CD4-positive, alpha-beta T cell treated with Interleukin-6 at 100 ng/mL for 8 hours (primary cell): Measurements from ENCODE around the gene LMO3.
"Not testable (repeated sequence)": the region's sequence is repeated elsewhere in the genome, so short reads cannot be mapped to it uniquely, and the experiment has no call there.

Experiments
- DNase-seq: peaks from one replicate; pipeline ENCODE4 v3.0.0-alpha.2; 2020; ENCODE audit warnings: mixed read lengths, low spot score

Gene LMO3

DNA sequence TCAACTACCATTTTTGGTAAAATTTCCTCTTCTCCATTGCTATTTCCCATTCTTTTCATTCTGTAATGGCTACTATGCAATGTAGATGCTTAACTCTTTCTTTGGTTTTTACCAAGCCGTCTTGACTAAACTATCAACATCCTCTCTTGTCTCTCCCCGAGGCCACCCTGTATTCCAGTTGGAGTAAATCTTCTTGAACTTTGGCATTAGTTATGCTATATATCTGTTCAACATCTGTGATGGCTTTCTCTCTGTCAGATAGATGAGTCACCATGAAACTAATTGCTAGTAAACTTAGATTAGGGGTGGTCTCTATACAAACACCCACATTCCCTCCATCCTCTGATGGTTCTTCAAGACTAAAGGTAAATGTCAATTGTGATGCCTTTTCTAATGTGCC lies 63.4 kb downstream of the LMO3 start:
- DNase-seq: no peak

DNA sequence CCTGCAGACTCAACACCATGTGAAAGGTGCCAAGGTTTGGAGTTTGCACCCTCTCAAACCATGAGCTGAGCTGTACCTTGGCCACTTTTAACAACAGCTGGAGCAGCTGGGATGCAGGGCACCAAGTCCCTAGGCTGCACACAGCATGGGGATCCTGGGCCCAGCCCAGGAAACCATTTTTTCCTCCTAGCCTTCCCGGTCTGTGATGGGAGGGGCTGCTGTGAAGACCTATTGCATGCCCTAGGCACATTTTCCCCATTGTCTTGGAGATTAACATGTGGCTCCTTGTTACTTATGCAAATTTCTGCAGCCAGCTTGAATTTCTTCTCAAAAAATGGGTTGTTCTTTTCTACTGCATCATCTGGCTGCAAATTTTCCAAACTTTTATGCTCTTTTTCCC lies 68.3 kb downstream of the LMO3 start:
- not testable (repeated sequence) for DNase-seq

DNA sequence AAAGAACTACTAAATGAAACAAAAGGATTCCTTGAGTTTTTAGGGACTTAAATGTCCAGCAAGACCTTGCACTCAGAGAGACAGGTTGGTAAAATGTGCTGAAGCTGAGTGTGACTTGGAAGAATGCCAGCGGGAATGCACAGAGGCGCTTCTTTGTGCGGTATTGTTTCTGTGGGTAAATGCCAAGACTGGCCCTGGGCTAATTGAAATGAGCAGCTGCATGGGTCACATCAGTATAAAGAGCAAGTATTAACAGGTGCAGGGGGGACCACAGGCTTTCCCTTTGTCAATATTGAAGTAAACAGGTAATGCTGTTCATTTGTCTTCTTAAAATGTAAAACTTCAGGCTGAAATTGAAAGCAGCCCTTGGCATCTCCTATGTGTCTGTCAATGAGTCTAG lies 74.3 kb downstream of the LMO3 start:
- DNase-seq: no peak

DNA sequence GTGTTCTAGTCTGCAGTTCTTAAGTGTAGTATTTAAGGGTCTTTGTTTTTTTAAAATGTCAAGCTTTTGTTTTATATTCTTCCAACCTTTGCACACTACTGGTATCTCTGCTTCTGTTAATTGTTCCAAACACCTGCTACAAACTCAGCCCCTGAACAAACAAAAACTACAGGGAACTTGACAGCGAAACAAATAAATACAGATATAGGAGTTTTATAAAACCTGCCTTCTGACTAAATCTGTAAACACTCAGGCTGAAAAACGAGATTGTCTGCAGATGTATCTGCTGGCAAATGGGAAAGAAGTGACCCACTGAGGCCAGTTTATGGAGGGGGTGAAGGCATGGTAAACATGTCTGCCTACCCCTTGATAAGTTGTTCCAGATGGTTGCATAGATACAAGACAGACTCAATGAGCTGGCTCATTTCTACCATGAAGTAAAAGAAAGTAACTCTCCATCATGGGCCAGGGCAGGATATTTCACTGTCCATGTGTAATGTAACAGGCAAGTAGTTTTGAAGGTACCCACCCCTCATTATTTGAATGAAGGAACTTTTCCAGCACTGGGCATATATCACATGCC lies 75.6 kb downstream of the LMO3 start:
- no peak for DNase-seq

DNA sequence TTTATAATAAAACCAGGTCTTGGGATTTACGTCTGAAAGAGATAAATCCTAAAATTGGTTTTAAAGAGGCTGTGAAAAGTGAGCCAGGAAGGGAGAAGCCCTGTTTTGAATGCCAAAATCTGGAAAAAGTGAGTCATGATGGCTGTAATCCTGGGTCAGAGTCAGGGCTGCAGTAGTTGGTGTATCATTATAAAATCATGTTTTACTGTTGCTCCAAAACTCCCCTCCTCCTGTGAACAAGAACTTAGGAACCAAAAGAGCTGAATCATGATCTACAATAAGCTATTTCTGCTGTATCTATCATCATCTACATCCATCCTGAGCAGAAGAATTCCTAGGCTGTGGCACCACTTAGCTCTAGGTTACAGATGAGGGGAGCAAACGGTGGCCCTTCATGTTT lies 79.3 kb downstream of the LMO3 start:
- DNase-seq: no peak

DNA sequence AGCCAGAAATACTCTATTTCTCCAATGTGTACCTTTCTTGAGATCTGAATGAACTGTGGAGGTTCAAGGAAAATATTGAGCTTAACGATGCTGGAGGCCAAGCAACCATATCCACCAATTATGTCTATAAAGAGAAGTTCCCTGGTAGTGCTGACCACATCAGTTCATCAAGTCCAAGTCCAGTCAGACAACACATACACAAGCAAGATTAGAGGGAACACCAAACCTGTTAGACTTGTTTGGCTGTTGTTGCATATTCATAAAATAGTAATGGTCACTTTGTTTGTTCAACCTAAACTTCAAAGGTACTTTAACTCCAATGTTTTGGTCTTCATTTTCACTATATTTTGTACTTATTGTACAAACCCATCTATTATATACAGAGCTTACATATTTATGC lies 81.6 kb downstream of the LMO3 start:
- DNase-seq: no peak

DNA sequence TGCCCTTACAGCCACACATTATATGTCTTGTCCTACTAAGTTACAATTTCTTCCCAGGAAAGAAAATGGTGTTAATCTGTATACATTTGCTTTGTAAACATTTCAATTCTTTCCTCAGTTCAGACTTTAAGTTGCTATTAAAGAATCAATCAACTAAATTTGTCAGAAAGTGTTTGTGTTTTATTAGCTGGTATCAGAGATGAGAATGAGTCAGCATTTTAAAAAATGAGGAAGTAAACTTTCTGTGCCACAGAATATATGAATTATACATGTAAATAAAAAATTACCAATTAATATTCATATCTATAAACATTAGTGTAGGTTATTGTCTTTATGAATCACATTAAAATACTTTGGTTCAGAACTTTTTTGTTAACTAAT lies 82.0 kb downstream of the LMO3 start:
- DNase-seq: no peak

DNA sequence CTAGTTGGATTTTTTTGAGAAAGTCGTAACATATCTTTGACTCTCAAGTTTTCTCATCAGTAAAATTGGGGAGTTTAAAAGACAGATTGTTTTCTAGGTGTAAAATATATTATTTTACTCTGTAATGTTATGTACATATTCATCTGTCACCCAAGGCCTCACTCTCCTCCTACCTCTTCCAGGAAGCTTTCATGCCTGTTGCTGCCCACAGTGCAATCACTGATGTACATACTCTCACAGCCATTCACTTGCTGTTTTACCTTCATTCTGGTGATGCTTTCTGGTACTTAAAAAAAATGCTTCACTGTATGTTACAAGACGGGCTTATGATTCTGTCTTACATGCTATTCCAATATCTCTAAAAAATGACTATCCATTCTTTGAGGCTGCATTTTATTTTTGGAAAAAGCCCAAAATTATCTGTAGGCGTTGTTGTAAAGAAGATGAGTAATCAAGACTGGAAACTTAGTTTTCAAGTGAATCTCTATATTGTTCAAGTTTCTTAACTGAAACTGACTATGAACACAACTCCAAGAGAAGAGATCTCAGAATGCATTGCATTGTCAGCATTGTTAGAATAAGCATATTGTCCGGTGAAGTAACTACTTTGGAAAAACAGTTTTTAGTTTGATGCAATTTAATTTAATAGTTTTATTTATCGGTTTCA lies 82.5 kb downstream of the LMO3 start:
- no peak for DNase-seq

DNA sequence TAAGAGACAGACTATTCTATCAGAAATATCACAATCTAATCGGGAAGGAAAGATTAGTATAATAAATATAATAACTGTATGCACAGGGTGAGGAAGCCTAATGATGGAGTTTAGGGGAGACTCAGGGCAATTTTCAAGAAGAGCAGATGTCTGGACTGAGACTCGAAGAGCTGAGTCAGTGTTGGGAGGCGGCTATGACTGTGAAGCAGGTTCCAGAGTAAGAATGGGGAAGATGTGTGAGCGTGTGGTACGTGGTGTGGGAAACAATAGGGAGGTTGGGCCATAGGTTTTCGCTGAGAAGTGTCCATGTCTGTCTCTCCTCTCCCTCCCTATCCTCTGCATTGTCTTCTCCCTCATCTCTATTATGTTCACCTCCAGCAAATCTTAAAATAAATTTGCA lies 85.6 kb downstream of the LMO3 start:
- no peak for DNase-seq

DNA sequence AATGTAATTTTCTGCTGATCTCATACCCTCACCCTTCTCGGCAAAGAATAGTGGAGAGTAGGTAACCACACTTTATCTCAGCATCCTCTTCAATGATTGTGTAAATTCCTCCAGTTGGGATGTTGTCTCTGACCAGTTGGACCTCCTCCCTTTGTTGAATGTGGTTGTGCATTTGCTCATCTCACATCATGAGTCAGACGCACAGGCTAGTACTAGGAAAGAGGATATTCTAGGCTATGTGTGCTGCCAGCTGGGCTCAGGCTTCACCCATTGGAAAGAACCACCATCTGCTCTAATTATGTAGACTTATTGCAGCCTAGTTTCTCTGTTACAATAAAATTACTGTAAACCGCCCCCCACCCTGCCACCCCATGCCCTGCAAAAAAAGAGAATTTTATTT lies 90.3 kb downstream of the LMO3 start:
- DNase-seq: no peak

DNA sequence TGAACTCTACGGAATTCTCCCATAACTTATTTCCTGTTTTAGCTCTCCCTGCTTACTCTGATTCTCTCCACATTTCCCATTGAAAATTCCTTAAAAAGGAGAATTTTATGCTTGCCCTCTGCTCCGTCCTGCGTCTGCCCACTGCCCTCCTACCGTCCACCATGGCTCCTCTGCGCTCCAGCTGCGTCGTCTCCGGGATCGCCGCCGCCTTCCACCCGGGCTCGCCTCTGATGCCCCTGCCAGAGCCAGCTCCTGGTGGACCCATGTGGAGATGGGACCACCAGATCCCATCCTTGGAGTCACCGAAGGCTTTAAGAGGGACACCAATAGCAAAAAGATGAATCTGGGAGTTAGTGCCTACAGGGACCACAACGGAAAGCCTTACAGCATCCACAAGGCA lies 92.7 kb downstream of the LMO3 start:
- DNase-seq: no peak

DNA sequence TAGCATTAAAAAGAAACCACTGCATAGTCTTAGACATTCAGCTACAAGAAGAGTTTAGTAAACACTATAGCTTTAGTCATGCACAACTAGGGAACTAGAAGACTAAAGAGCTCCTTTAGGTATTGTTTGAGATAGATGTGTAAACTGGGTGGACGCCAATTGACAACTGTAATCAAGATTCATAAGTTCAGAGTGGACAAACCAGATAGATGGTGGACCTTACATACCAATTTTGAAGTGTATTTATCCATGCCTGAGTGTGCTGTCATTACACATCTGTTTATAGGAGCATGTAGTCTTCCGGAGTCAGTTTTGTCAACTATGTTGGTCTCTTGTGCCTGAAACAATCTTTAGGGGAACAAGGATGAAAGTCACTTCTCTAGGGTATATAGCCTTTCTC lies 96.6 kb downstream of the LMO3 start:
- DNase-seq: no peak

DNA sequence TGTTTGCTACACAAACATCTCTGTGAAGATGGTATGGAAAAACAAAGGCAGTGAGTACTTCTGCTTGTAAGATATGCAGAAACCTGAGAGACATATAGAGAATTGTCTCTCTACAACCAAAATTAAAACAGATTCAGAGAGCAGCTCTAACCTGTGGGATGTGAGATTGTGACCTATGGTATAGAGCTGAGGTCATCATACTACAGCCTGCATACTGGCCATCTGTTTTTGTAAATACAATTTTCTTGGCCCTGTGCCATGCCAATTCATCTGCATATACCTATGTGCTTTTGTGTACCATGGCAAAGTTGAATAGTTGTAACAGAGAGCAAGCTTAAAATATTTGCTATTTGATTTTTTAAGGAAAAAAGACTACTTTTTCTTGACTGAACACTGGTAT lies 99.6 kb downstream of the LMO3 start:
- no peak for DNase-seq

DNA sequence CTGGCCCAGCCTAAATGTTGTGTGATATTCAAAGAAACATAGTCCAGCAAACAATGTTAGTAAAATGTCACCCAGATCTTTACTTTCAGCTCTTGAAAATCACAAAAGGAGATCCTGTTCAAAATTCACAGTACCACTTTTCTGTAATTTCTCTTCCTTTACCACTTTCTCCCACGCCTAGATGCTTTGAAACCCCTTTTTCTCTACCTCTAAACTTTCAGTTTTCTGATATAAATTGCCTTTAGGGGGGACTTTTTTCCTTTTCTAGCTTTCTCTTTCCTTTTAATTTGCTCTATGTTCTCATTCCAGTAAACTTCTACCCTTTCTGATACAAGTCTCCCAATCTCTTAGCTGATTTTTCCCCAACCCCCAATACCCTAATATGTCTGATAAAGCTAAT lies 101.8 kb downstream of the LMO3 start:
- DNase-seq: no peak

DNA sequence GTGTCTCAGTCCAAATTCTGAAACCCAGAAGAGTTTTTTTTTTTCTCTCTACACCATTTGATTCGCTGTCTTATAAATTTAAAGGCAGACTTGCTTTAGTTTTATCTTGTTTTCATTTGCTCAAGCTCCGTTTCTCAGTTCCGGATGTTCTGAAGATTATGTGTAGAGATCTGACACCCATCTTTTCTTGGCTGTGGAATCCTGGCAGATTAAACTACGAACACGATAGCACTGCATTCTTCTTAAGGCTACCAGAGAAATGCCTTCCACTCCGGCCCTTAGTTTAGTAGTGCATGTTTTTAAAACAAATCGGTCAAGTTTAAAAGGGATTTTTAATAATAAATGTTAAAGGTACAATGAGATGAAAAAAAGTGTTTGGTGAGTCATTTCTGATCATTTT lies 106.4 kb downstream of the LMO3 start:
- DNase-seq: no peak
